NCI-H1417 treated with DMSO at 0.1 percent for 48 hours (cell line): ENCODE measurements around the gene GABRG3.
A peak's percentile ranks its signal among the peaks of the same experiment; 100 is the strongest.

Source experiments
- DNase-seq: peaks from one replicate; lab custom pipeline; 2025; lab: John Stamatoyannopoulos, UW

GABRG3 gene

GRCh38 chr15:27466758-27467157 is 495.8 kb downstream of the GABRG3 start:
- DNase-seq, result no peak

- DNase-seq, result no peak
These were observed 497.2 kb downstream of the GABRG3 start for GRCh38 chr15:27468151-27468591.

GRCh38 chr15:27473845-27474244 is 502.9 kb downstream of the GABRG3 start:
- DNase-seq, result no peak

GRCh38 chr15:27475395-27475794 is 504.4 kb downstream of the GABRG3 start:
- no peak for DNase-seq

- peak; percentile 68 for DNase-seq
These were observed 508.5 kb downstream of the GABRG3 start for GRCh38 chr15:27479296-27480140.

GRCh38 chr15:27480141-27480530 is 509.2 kb downstream of the GABRG3 start:
- no peak for DNase-seq

- DNase-seq, result no peak
These were observed 509.7 kb downstream of the GABRG3 start for GRCh38 chr15:27480642-27481041.

- no peak for DNase-seq
These were observed 510.8 kb downstream of the GABRG3 start for GRCh38 chr15:27481768-27482167.

- DNase-seq, result no peak
These were observed 511.3 kb downstream of the GABRG3 start for GRCh38 chr15:27482287-27482686.

- DNase-seq, result no peak
These were observed 512.1 kb downstream of the GABRG3 start for GRCh38 chr15:27483124-27483523.

- no peak for DNase-seq
These were observed 514.3 kb downstream of the GABRG3 start for GRCh38 chr15:27485265-27485664.

GRCh38 chr15:27486051-27486450 is 515.1 kb downstream of the GABRG3 start:
- no peak for DNase-seq

- peak; percentile 63 for DNase-seq
These were observed 516.0 kb downstream of the GABRG3 start for GRCh38 chr15:27486683-27487647.

GRCh38 chr15:27487846-27488245 is 516.9 kb downstream of the GABRG3 start:
- no peak for DNase-seq

- no peak for DNase-seq
These were observed 520.0 kb downstream of the GABRG3 start for GRCh38 chr15:27490867-27491595.

- no peak for DNase-seq
These were observed 521.0 kb downstream of the GABRG3 start for GRCh38 chr15:27491666-27492621.

GRCh38 chr15:27495963-27496459 is 525.0 kb downstream of the GABRG3 start:
- no peak for DNase-seq

GRCh38 chr15:27498700-27499099 is 527.7 kb downstream of the GABRG3 start:
- DNase-seq, result no peak

GRCh38 chr15:27499191-27499590 is 528.2 kb downstream of the GABRG3 start:
- DNase-seq, result no peak

GRCh38 chr15:27499719-27500118 is 528.7 kb downstream of the GABRG3 start:
- DNase-seq, result no peak

GRCh38 chr15:27500206-27500605 is 529.2 kb downstream of the GABRG3 start:
- no peak for DNase-seq
